Measurements from ENCODE around the gene ZBTB5. TPM values are rescaled to one million over a fixed set of nuclear protein-coding genes. Genes with fewer than 3 reads are reported as not detected.

The ZBTB5 gene
- total RNA-seq, 1 experiment from 2014 or later, result 8.8 TPM

- ChIA-PET CTCF (interaction anchor here (0.6 kb wide), 2 partner anchors 21 to 1130 kb away, joined by 3 to 4 read pairs; no protein-coding TSS in a partner anchor), POLR2A (ENCODE audit: unreplicated experiment) (interaction anchor here (0.8 kb wide), 1 partner anchor 58 kb away, joined by 12 read pairs; the partner anchor contains the start of gene ZBTB5)
- TF ChIP-seq CTCF (conservative IDR thresholded peaks at IDR 0.05) (no peak), EZH2 (IDR thresholded peaks at IDR 0.05; ENCODE audit: low read depth) (no peak)
- Histone ChIP-seq H3K27me3 (ENCODE audit: insufficient read depth, low read depth) (no peaks in the 10 kb centered on the region), H3K9me3 (ENCODE audit: insufficient read depth, low read depth) (no peaks in the 10 kb centered on the region), H3K4me3 (no peak overlapping the region), H3K27ac (0 out of 2 replicates have a peak overlapping the region, but pooled peaks have one; percentile 23), H4K20me1 (ENCODE audit: insufficient read depth) (no peaks in the 10 kb centered on the region), H3K4me2 (0 out of 2 replicates have a peak overlapping the region, but pooled peaks have one; percentile 3), H3K36me3 (ENCODE audit: low read depth) (no peaks in the 10 kb centered on the region), H3K79me2 (ENCODE audit: low read depth) (no peaks in the 10 kb centered on the region), H3F3A (ENCODE audit: insufficient read depth, low read depth) (peaks cover 20% of the 10 kb centered on the region; the same call in 1 of the 2 replicates), H3K9me2 (ENCODE audit: insufficient read depth) (no peaks in the 10 kb centered on the region), H3K4me1 (replicated peaks; ENCODE audit: insufficient read depth) (peaks cover 60% of the 10 kb centered on the region), H2AFZ (no peak overlapping the region)
- intact Hi-C loops (cut with micrococcal nuclease; ENCODE audit: unreplicated experiment), result no loop called here
- no TSS peak for BruUV-seq (replicated peaks)
- peak; percentile 14 to 75 for DNase-seq
These were observed 58.4 kb downstream of the ZBTB5 start for GRCh38 chr9:37406603-37407401.

DNA sequence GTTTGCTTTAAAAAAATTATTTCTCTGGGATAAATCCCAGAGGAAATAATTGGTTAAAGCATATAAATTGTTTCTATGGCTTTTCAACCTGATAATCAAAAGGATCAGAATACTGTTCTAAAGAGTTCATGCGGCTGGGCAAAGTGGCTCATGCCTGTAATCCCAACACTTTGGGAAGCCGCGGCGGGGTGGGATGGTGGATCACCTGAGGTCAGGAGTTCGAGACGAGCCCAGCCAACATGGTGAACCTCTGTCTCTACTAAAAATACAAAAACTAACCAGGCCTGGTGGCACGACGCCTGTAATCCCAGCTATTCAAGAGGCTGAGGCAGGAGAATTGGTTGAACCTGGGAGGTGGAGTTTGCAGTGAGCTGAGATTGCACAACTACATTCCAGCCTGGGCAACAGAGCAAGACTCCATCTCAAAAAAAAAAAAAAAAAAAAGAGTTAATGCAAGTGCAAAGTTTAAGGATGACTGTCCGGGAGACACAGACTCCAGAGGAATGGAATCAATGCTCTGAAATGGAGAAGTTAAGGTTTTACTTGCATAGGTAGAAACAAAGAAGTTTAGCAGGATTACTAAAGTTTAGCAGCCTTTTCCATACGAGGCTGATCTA, 59.4 kb downstream of the ZBTB5 start:
- Histone ChIP-seq H3K27me3 (ENCODE audit: insufficient read depth, low read depth) (no peaks in the 10 kb centered on the region), H4K20me1 (ENCODE audit: insufficient read depth) (no peaks in the 10 kb centered on the region), H3F3A (ENCODE audit: insufficient read depth, low read depth) (peaks cover 14% of the 10 kb centered on the region; the same call in 1 of the 2 replicates), H3K79me2 (ENCODE audit: low read depth) (no peaks in the 10 kb centered on the region), H3K4me2 (0 out of 2 replicates have a peak overlapping the region, but pooled peaks have one; percentile 3), H3K9me2 (ENCODE audit: insufficient read depth) (no peaks in the 10 kb centered on the region), H3K27ac (0 out of 2 replicates have a peak overlapping the region, but pooled peaks have one; percentile 23), H3K9me3 (ENCODE audit: insufficient read depth, low read depth) (no peaks in the 10 kb centered on the region), H2AFZ (no peak overlapping the region), H3K36me3 (ENCODE audit: low read depth) (no peaks in the 10 kb centered on the region), H3K4me1 (replicated peaks; ENCODE audit: insufficient read depth) (peaks cover 51% of the 10 kb centered on the region), H3K4me3 (no peak overlapping the region)
- intact Hi-C loops (cut with micrococcal nuclease; ENCODE audit: unreplicated experiment), result no loop called here
- CTCF ChIA-PET, result interaction anchor here (0.6 kb wide), 1 partner anchor 163 kb away, joined by 17 read pairs; no protein-coding TSS in a partner anchor
- no peak for TF ChIP-seq EZH2 (IDR thresholded peaks at IDR 0.05; ENCODE audit: low read depth)
- no peak for TF ChIP-seq CTCF (conservative IDR thresholded peaks at IDR 0.05)
- POLR2A ChIA-PET (ENCODE audit: unreplicated experiment), result no interaction called here
- no peak for DNase-seq
- BruUV-seq (replicated peaks), result no TSS peak

DNA sequence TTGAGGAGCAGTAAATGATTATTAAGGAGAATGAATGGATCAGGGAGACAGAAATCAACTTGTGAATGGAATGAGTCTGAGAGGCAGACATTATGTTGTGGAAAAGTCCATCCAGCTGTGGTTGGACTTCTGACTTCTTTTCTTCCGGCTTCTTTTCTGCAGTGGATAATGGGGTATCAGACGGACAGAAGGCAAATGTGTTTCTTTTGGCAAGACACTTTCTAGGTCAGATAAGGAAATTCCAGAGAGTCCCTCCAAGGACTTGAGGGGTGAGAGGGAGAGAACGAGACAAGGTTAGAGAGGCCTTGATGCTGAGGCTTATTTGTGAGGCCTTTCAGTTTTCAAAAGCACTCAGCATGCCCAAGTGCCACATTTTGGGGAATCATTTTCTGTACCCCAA, 59.9 kb downstream of the ZBTB5 start:
- Histone ChIP-seq H3K4me2 (no peak overlapping the region), H3K9me3 (ENCODE audit: insufficient read depth, low read depth) (no peaks in the 10 kb centered on the region), H4K20me1 (ENCODE audit: insufficient read depth) (no peaks in the 10 kb centered on the region), H3K36me3 (ENCODE audit: low read depth) (no peaks in the 10 kb centered on the region), H3K9me2 (ENCODE audit: insufficient read depth) (no peaks in the 10 kb centered on the region), H2AFZ (no peak overlapping the region), H3K4me1 (replicated peaks; ENCODE audit: insufficient read depth) (peaks cover 46% of the 10 kb centered on the region), H3K27me3 (ENCODE audit: insufficient read depth, low read depth) (no peaks in the 10 kb centered on the region), H3K79me2 (ENCODE audit: low read depth) (no peaks in the 10 kb centered on the region), H3K4me3 (no peak overlapping the region), H3F3A (ENCODE audit: insufficient read depth, low read depth) (peaks cover 14% of the 10 kb centered on the region; the same call in 1 of the 2 replicates), H3K27ac (no peak overlapping the region)
- ChIA-PET CTCF (interaction anchor here (0.6 kb wide), 1 partner anchor 164 kb away, joined by 17 read pairs; no protein-coding TSS in a partner anchor), POLR2A (ENCODE audit: unreplicated experiment) (no interaction called here)
- BruUV-seq (replicated peaks), result no TSS peak
- no peak for TF ChIP-seq EZH2 (IDR thresholded peaks at IDR 0.05; ENCODE audit: low read depth)
- no peak for TF ChIP-seq CTCF (conservative IDR thresholded peaks at IDR 0.05)
- intact Hi-C loops (cut with micrococcal nuclease; ENCODE audit: unreplicated experiment), result no loop called here
- no peak for DNase-seq

Measured in PC-9 (cell line).